Heart left ventricle (tissue), 16 donors: Measurements from ENCODE around the gene PATJ. TPM values are rescaled to one million over a fixed set of nuclear protein-coding genes. Genes with fewer than 3 reads are reported as not detected.

Source experiments
- ATAC-seq, 4 donors: fragments of 200-7000 bp; cut with Tn5 transposase; one replicate each; pipeline ENCODE4 v1.9.1; 2020 to 2022; ENCODE audit warnings: moderate library complexity in 4 of 4, mild to moderate bottlenecking in 3 of 4, moderate number of reproducible peaks in 1 of 4
- DNase-seq, 5 donors: peaks; one replicate each; pipeline ENCODE4 v3.0.0-alpha.2; 2020
- H3K27ac ChIP-seq, 12 donors: fragments of 200-600 bp; sonication (generic) in 4 of 12; one replicate each; pipeline versions ENCODE4 v1.5.0 to v1.8.0; 2016 to 2022; ENCODE audit warnings: mild to moderate bottlenecking in 2 of 12
- H3K27me3 ChIP-seq, 9 donors: fragments of 200-600 bp; sonication (generic) in 2 of 9; one replicate each; pipeline versions ENCODE4 v1.5.1 to v1.8.0; 2016 to 2022; ENCODE audit warnings: mild to moderate bottlenecking in 3 of 9
- H3K36me3 ChIP-seq, 9 donors: fragments of 200-600 bp; sonication (generic) in 2 of 9; one replicate each; pipeline versions ENCODE4 v1.5.0 to v1.8.0; 2018 to 2022; ENCODE audit warnings: mild to moderate bottlenecking in 2 of 9
- H3K4me1 ChIP-seq, 12 donors: fragments of 200-600 bp; sonication (generic) in 4 of 12; one replicate each; pipeline versions ENCODE4 v1.5.0 to v1.8.0; 2016 to 2022; ENCODE audit warnings: mild to moderate bottlenecking in 3 of 12
- H3K4me3 ChIP-seq, 12 donors: fragments of 200-600 bp; sonication (generic) in 4 of 12; one replicate each; pipeline versions ENCODE4 v1.5.0 to v1.8.0; 2017 to 2022; ENCODE audit warnings: mild to moderate bottlenecking in 9 of 12, moderate library complexity in 4 of 12
- H3K9me3 ChIP-seq, 12 donors: fragments of 200-600 bp; sonication (generic) in 4 of 12; one replicate each; pipeline versions ENCODE4 v1.5.0 to v1.8.0; 2016 to 2022; ENCODE audit warnings: mild to moderate bottlenecking in 1 of 12
- POLR2A ChIP-seq, 2 donors: fragments of 450-650 bp; IDR thresholded peaks; one replicate each; pipeline ENCODE4 v1.6.1; 2017; ENCODE audit warnings: antibody characterized with exemption in 2 of 2, mild to moderate bottlenecking in 2 of 2, moderate library complexity in 2 of 2
- WGBS, 4 donors: extraction: QIAGEN DNeasy Blood & Tissue Kit in 2 of 4; methylation state at CpG; one replicate each; pipeline versions ENCODE4 v1.1.5 to v1.1.7; 2013 to 2018; 5-methylcytosine and 5-hydroxymethylcytosine counted together
- intact Hi-C, 10 donors: fragments of 100-400 bp; cut with DNase I; formaldehyde crosslinking; loops; one replicate each; pipeline versions ENCODE4 v1.11.1 to v1.14.2; 2022
- polyA plus RNA-seq, 2 donors: library from polyadenylated mRNA; stranded (reverse); fragments of 200-250 nt; gene quantifications; one replicate each; pipeline ENCODE4 v1.2.3, GENCODE V29; 2013
- total RNA-seq, 9 donors: library from RNA; depleted of rRNA in 2 of 9; stranded (reverse); fragments of >200 nt in 2 of 9; fragmentation: NEBNext Ultra II Directional in 3 of 9; extraction: Animal tissue kit (Norgen Biotek cat#: 25700) in 3 of 9; gene quantifications; one replicate each; pipeline versions ENCODE4 v1.1.0 to v1.2.4, GENCODE V29; 2016 to 2023
- TF ChIP-seq, protein P1 (sequence below), 12 donors: fragments of 200-600 bp; sonication (generic) in 4 of 12; IDR thresholded peaks; one replicate each; pipeline versions ENCODE4 v1.5.0 to v1.8.0; 2018 to 2022; ENCODE audit warnings: antibody characterized with exemption in 12 of 12, mild to moderate bottlenecking in 5 of 12
- donor health status: ischemic (EF 13 %, LVEDD 7.1; RV severe dilation, severe dysfunction).
- donor health status: healthy with polysubstance abuse.
- donor health status: DM: no; HTN: yes; CAD: no.
- donor health status: DM: no; HTN: no; CAD: no.
- donor health status: ischemic (EF 25% LVEDD 6.9; RV normal size, moderate dysfunction).
- donor health status: ischemic (EF 25% LVEDD 5.7; RV mildly dilated, moderate dysfunction).
- donor health status: healthy.
- donor health status: DM: yes; HTN: yes; CAD: no.
- donor health status: ischemic (EF 35%, LVEDD 5.7; RV mildly dilated, moderate dysfunction).
- donor health status: nonischemic (EF 11% LVEDD 7.7; RV severe dilation, severe dysfunction).
- donor health status: DM: yes; HTN: yes; CAD: no.
- donor health status: PGD.
- donor health status: ischemic (EF 29% LVEDD 5.4; RV normal size, mild dysfunction).
- donor health status: nonischemic (EF 23%, LVEDD 6.1; RV moderate dilation, normal function).

The PATJ gene
- total and polyA plus RNA-seq, 11 donors = 6.6 to 190 (median 105) TPM

DNA sequence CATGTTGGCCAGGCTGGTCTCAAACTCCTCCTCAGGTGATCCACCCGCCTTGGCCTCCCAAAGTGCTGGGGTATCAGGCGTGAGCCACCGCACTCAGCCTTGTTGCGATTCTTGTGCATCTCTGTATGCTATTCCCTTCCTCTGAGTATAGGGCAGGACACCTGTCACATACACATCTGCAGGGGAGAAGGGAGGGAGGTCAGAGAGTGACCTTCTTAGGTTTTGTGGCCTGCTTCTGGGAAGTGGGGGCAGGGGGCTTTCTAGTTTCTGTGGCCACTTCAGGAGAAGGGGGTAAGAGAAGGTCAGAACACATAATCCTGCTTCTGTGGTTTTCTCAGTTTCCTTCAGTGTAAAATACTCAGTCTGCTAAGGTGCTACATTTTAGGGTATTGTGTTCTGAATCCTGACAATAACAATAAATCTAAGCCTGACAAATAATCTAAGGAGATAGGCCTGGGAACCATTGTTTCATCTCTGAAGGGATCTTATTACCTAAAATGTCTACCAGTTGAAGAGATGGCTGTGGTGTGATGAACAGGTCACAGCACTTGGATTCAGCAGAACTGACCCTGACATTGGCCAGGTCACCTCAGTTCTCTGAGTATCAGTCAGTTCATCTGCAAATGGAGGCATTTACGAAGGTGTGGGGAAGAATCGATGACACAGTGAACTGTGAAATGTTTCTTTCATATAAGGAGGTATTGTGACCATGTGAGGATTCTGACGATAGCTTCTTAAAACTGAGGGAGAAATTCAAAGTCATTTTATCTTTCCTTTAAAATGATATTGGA is 239.8 kb downstream of the PATJ start:
- Histone ChIP-seq H3K36me3 (no peaks in the 10 kb centered on the region), H3K27me3 (no peaks in the 10 kb centered on the region), H3K4me1 (peaks cover 0 to 11% (median 0%) of the 10 kb centered on the region in 12 donors), H3K27ac (no peak overlapping the region), H3K4me3 (no peak overlapping the region), H3K9me3 (no peaks in the 10 kb centered on the region)
- intact Hi-C loops = no loop called here
- WGBS, 4 donors = 81 to 87% (median 84%) methylated on average over 7 of the region's 7 CpGs
- ATAC-seq = no peak
- no peak for DNase-seq
- no peak for TF ChIP-seq POLR2A (IDR thresholded peaks at IDR 0.05)
- TF ChIP-seq, protein P1, sequence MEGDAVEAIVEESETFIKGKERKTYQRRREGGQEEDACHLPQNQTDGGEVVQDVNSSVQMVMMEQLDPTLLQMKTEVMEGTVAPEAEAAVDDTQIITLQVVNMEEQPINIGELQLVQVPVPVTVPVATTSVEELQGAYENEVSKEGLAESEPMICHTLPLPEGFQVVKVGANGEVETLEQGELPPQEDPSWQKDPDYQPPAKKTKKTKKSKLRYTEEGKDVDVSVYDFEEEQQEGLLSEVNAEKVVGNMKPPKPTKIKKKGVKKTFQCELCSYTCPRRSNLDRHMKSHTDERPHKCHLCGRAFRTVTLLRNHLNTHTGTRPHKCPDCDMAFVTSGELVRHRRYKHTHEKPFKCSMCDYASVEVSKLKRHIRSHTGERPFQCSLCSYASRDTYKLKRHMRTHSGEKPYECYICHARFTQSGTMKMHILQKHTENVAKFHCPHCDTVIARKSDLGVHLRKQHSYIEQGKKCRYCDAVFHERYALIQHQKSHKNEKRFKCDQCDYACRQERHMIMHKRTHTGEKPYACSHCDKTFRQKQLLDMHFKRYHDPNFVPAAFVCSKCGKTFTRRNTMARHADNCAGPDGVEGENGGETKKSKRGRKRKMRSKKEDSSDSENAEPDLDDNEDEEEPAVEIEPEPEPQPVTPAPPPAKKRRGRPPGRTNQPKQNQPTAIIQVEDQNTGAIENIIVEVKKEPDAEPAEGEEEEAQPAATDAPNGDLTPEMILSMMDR (IDR thresholded peaks at IDR 0.05) = no peak

DNA sequence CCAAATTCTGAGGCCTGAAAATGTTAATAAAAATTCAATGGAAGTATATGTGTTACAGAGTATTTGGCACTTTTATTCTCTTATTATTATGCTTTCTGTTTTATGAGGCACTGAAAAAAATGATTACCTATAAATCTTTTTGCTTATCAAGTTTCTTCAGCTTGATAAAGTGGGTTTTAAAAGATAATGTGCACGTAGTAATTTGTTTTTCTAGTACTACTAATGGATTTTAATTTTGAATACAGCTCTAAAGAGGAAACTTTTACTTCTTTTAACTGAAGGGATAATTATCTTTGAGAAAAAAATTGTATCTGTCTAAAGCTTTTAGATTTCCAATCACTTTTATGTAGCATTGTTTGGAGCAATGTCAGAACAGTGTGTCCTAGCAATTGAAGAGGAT is 241.0 kb downstream of the PATJ start:
- WGBS, 4 donors = 14 to 60% (median 39%) methylated on average over 1 of the region's 1 CpG
- TF ChIP-seq, protein P1 (IDR thresholded peaks at IDR 0.05) = no peak
- TF ChIP-seq POLR2A (IDR thresholded peaks at IDR 0.05) = no peak
- Histone ChIP-seq H3K27ac (no peak overlapping the region), H3K36me3 (no peaks in the 10 kb centered on the region), H3K9me3 (no peaks in the 10 kb centered on the region), H3K4me3 (no peak overlapping the region), H3K4me1 (peaks cover 0 to 11% (median 0%) of the 10 kb centered on the region in 12 donors), H3K27me3 (no peaks in the 10 kb centered on the region)
- intact Hi-C loops = no loop called here
- no peak for DNase-seq
- ATAC-seq = no peak

DNA sequence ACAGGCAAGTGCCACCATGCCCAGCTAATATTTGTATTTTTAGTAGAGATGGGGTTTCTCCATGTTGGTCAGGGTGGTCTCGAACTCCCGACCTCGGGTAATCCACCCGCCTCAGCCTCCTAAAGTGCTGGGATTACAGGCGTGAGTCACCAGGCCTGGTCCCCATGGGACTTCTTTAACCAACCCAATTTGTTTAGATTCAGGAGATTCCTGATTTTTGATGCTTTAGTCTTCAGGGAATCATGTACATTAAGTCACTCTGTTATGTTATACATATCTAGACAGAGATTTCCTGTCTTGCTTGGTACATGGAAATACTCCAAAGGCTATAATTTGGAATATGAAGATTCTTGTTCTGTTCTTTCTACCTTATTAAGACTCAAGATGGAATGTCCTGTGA is 250.0 kb downstream of the PATJ start:
- Histone ChIP-seq H3K36me3 (peaks cover 0 to 13% (median 0%) of the 10 kb centered on the region in 9 donors), H3K27ac (no peak overlapping the region), H3K4me1 (peaks cover 0 to 9% (median 0%) of the 10 kb centered on the region in 12 donors), H3K9me3 (no peaks in the 10 kb centered on the region), H3K27me3 (no peaks in the 10 kb centered on the region), H3K4me3 (no peak overlapping the region)
- intact Hi-C loops = no loop called here
- no peak for DNase-seq
- WGBS, 4 donors = 93 to 98% (median 95%) methylated on average over 5 of the region's 5 CpGs
- TF ChIP-seq POLR2A (IDR thresholded peaks at IDR 0.05) = no peak
- TF ChIP-seq, protein P1 (IDR thresholded peaks at IDR 0.05) = no peak
- no peak for ATAC-seq

DNA sequence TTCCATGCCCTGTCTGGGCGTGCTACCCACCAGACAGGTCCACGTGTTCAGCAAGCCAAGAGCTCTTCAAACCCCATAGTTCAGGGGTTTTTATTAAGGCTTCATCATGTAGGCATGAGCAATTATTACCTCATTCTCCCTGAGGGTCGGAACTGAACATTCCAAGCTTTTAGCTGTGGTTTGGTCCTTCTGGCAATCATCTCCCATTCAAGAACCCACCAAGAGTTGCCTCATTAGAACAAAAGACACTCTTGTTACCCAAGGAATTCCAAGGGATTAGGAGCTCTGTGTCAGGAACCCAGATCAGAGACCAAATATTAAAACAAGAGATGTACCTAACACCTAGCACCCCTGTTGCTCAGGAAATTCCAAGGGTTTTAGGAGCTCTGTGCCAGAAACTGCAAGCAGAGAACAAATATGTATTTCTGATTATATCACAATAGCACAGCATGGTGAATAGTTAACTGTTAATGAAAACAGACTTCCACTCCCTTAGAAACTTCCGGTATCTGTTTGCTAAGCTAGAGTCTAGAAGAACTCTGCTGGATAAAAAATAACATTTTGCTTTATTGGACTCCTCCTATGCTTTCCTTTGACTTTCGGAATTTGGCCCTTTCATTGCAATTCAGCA is 251.2 kb downstream of the PATJ start:
- Histone ChIP-seq H3K27ac (no peak overlapping the region), H3K36me3 (peaks cover 0 to 13% (median 0%) of the 10 kb centered on the region in 9 donors), H3K27me3 (no peaks in the 10 kb centered on the region), H3K4me1 (peaks cover 0 to 9% (median 0%) of the 10 kb centered on the region in 12 donors), H3K9me3 (no peaks in the 10 kb centered on the region), H3K4me3 (no peak overlapping the region)
- intact Hi-C loops = no loop called here
- 67 to 81% (median 73%) methylated on average over 5 of the region's 5 CpGs for WGBS, 4 donors
- TF ChIP-seq, protein P1 (IDR thresholded peaks at IDR 0.05) = no peak
- no peak for TF ChIP-seq POLR2A (IDR thresholded peaks at IDR 0.05)
- no peak for ATAC-seq
- DNase-seq = no peak
